Measurements from ENCODE around the gene DLX2.
"Not testable (repeated sequence)": the region's sequence is repeated elsewhere in the genome, so short reads cannot be mapped to it uniquely, and the experiment has no call there.

Gene DLX2

DNA sequence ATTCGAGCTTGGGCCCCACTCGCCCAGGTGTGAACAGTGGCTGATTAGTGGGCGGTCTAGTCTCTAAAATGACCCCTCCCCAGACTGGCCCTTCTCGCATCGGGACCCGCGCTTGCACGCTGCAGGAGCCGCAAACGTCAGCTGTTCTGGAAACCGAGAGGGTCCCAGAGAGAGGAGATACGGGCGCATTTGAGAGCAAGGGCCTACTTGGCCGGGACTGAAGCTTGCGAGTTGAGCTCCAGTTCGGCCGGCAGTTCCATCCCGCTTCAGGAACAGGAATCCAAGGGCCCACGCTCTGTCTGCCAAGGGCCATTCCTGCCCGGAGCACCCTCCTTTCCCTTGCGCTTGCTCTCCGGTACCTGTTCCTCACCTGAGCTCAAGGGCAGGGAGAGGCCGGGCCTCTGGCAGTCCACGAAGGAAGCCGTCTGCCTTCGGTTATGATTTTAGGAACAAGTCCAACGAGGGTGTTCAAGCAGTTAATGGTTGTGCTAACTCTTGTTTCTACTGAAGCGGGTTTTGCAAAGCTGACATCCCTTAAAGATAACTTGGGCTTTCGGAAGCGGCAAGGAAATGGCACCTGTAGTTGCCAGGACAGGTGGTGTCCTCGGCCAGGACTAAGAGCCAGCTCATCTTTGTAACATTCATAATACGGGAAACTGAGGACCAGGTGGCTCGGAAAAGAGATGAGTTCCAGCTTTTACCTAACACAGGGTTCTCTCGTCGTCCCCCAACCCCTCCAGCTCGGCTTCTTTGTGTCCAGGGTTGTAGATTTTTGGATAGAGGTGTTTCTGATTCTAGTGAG lies 21.3 kb downstream of the DLX2 start:
- no peak for DNase-seq

DNA sequence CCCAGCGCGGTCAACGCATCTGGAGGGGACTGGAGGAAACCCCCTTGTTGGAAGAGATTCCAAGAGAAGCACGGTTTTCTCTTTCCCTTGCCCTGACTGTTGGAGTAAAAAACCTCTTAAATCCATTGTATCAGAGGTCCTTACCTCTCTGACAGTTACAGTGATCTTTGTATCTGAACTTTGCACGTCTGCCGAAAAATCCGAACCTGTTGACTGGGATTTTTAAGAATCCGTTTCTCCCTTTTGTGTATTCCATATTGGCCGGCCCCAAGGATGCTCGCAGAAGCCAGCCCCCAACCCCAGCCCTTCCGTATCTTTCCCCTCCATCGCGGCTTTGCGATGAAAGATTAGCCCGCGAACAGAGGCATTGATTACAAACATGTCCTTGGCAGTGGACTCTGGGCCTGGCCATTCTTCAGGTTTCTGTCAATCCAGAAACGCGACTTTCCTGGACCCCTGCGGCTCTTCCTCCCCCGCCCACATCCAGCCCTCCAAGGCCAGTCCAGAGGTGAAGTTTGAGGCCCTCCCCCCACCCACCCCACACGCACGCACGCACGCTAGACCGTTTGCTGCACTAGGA lies 22.0 kb downstream of the DLX2 start:
- no peak for DNase-seq

DNA sequence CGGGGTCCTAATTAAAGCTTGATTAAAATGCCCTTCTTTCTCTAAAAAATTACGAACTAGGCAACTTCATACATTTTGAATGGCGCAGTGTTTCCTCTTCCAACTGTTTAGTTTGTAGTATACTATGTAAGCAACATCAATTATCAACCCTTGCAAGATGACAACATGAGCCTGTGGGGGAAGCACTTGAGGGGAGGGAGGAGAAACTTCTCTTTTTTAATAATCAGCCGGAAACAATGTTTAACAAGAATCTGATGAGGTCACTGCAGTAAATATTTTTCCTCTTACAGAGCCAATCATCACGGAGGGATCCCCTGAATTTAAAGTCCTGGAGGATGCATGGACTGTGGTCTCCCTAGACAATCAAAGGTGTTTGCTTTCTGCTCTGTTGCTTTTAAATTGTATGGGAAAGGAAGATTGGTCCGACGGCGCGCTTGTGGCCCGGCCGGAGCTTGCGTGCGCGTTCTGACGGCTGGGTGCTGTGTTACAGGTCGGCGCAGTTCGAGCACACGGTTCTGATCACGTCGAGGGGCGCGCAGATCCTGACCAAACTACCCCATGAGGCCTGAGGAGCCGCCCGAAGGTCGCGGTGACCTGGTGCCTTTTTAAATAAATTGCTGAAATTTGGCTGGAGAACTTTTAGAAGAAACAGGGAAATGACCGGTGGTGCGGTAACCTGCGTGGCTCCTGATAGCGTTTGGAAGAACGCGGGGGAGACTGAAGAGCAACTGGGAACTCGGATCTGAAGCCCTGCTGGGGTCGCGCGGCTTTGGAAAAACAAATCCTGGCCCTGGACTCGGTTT lies 22.7 kb downstream of the DLX2 start:
- no peak for DNase-seq

DNA sequence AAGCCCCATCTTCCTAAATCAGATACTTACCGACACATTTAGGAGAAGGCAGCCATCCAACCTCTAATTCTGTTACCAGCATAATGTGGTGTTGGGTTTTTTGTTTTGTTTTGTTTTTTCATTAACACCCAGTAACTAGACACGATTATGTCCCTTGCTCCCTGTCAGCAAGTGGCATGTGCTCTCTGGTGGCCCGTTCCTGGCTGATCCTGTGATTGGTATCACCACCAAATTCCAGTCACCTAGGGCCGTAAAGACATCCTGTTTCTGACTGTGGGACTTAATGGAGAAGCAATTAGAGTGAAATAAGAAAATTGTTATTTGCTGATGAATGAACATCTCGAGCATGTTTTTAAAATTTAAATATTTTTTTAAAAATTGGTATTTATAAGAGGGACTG lies 23.3 kb downstream of the DLX2 start:
- DNase-seq, result no peak

DNA sequence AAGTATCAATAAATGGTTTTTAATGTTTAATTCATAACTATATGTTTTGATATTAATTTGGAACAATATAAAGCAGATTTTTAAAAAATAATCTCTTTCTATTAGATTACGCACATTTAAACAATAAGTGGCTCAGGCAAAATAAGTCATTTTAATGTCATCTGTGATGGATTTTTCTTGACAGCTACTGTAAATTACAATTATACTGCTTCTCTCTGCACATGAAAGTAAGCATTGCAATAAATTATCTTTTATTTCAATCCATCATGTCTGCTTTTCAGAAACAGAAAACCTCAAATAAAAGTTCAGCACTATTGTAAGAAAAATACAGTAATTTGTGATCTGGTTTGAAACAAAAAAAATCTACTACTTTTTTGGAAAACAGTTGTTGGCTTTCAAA lies 28.4 kb downstream of the DLX2 start:
- DNase-seq, result no peak

DNA sequence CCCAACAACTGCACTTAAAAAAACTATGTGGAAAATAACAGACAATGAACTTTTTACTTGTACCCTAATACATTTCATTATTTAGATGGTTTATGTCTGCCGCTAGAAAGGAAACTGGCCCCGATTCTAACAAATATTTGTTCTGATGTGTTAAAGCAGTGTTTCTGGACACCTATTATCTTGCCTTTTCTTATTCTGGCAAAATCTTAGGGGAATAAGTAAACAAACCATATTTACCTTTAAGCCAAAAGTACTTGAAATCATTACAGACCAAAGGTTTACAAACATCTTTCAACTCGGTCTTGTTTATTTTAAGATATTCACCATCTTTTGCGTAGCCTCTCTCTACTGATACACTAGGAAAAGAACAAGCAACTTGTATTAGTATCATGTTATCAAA lies 29.2 kb downstream of the DLX2 start:
- DNase-seq, result no peak

DNA sequence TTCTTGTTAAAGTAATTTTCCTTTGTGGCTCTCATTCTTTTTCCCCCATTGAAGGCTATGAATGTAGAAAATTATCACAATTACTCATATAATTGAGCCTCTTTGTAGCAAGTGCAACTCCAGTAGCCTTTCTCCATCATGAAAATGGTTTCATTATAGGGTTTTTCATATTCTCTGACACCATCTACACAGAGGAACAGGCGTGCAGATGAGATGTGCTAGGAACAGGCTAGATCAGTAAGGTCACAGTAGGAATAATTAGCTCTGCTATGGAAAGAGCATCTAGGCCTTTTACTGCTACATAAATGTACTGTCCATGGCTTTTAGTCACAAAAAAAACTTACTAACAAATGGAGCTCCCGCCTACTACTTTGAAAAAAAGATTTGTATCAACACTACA lies 30.0 kb downstream of the DLX2 start:
- DNase-seq, result no peak

DNA sequence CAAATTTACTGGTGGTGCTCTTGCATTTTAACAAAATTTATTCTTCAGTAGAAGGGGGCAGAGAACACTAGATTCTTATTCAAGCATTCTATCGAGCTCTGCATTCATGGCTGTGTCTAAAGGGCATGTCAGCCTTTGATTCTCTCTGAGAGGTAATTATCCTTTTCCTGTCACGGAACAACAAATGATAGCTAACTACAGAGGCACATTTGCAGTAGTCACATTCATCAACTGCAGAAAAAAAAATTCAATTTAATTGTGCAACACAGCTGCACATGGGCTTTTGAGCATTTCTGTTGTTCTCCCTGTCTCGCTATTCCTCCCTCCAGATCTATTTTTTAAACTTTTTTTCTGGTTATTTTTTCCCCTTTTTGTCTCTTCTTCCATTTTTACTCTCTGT lies 30.4 kb downstream of the DLX2 start:
- DNase-seq, result no peak

DNA sequence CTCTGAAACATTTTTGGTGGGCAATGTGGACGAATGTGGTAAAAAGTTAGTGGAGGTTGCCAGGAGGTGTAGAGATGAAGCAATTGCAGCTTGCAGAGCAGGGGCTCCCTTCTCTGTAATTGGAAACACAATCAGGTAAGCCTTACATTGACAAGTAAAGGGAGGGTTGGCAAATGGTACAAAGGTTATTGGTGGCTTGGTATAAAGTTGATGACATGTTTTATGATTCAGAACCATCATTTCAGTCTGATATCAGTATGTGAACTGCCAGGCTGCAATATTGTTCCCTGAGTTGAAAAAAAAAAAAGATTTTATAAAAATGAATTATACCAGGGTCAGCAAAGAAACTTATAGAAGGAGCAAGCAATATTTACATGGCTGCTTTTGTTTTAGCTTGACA lies 31.8 kb downstream of the DLX2 start:
- no peak for DNase-seq

DNA sequence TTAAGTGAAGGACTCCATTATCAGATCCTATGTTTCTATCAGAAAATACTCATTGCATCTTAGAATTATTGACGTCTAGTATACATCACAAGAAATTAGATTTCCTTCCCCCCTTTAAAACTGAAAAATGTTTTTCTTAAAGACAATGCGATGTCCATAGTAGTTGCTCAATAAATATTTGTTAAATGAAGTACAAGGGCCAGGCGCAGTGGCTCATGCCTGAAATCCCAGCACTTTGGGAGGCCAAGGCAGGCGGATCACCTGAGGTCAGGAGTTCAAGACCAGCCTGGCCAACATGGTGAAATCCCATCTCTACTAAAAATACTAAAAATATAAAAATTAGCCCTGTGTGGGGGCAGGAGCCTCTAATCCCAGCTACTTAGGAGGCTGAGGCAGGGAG lies 34.8 kb downstream of the DLX2 start:
- not testable (repeated sequence) for DNase-seq

DNA sequence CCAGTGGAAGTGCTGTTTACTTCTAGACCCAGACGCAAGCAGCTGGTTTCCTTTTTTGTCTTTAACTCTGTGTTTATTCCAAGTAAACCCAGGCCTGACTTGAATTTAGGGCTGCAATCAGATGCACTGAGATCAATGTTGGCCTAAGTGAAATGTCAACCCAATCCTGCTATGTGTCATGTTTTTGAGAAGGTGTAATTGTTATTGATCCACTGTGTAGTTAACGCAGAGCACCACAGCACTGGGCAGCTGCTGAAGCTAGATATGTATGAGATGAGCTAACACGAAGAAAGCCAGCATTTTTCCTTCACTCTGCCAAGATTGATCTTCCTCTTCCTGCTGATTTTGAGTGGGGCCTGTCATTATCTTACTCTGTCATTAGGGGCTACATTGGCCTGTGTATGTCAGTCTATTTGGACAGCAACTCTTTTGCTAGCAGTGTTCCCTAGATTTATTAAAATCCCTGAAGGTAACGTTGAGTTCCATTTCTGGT lies 36.3 kb downstream of the DLX2 start:
- DNase-seq, result no peak

DNA sequence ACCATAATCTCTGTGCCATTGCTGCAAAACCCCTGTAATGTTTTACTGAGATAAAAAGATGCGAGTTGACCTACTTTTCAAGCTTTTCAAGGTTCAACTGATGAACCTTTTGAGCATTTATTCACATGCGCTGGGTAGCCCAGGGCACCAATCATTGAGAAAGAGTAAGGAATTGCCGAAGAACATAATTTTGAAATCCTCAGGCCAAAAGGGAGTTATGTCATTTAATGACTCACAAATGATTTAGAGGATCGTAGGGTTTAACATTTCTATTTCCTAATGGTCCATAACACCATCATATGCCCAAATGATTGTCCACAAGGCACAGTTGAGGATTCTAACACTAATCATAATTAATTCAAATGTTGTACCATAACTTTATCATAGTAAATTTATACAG lies 37.6 kb downstream of the DLX2 start:
- no peak for DNase-seq

DNA sequence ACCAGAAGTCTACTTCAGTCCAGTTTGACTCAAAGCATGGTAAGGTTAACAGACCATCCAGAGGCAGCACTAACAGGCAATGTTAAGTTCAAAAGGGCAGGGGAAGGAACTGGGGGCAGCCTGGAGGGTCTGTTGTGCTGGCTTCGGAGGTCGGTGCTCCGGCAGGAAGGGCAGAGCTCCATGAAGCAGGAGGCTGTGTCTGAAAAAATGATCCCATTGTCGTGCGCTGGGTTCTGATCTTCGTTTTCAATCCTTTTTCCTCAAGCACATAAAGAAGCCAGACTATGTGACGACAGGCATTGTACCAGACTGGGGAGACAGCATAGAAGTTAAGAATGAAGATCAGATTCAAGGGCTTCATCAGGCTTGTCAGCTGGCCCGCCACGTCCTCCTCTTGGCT lies 39.3 kb downstream of the DLX2 start:
- no peak for DNase-seq

DNA sequence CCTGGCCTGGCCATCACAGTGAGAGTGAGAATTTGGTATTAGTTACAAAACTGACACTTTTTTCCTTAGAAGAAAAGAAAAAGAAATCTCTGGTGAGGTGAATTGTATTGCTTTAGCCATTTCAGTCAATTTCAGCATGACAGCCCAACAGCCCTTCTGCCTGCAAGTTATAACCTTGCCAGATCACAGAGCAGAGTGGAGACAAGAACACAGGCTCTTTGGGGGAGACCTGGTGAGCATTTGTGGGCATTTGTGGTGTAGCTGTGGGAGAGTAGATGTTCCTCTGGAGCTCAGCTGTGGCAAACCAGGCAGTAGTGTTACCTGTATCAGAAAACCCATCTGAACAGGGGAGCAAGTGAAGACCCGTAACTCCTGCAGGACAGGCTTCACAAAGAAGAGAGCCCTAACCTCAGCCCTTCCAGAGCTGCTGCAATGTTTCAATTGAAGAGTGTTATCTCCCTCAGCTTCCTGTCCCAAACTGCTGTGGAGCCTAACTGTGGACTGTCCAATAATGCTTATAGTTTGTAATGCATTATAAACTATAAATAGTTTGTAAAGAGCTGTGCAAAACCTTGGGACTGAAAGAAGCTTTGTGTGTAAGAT lies 40.2 kb downstream of the DLX2 start:
- DNase-seq, result no peak

DNA sequence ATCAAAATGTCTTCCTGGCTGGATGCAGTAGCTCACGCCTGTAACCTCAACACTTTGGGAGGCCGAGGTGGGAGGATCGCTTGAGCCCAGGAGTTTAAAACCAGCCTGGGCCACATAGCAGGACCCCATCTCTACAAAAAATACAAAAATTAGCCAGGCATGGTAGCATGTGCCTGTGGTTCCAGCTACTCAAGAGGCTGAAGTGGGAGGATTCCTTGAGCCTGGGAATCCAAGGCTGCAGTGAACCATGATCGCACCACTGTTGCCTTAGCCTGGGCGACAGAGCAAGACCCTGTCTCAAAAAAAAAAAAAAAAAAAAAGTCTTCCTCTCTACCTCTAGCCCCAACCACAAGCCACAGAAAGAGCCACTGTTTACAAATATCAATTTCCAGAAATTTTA lies 42.6 kb downstream of the DLX2 start:
- DNase-seq, result not testable (repeated sequence)

DNA sequence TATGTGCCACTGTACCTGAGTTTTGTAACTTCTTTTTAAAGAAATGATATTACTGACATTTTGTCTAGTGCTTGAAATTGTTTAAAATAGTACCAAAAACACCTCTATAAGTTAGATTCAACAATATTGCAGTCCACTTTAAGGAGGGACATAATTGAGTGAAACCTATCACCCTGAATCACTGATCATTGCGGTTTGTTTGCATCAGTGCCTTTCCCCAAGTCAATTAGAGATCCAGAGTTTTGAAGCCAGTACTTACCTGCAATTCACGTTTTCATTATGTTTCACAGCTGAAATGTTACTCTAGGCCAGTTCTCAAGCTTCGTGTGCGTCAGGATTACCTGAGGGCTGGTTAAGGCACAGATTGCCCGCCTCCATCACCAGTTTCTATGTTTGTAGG lies 44.0 kb downstream of the DLX2 start:
- no peak for DNase-seq

DNA sequence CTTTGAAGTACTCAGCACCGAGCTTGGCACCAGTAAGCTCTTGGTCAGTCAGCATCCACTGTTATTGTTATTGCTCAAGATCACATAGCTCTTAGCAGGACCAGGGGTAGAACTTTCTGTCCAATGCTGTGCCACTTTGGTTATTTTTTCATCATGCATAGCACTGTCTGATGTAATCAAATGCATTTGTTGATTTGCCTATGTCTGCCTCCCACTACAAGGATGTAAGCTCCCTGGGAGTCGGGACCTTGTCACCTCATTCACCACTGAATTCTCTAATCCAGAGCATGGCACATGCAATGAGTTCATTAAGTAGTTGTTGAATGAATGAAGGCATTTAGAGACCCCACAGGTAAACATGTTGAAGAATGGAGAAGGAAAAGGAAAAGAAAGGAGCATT lies 46.4 kb downstream of the DLX2 start:
- DNase-seq, result no peak

DNA sequence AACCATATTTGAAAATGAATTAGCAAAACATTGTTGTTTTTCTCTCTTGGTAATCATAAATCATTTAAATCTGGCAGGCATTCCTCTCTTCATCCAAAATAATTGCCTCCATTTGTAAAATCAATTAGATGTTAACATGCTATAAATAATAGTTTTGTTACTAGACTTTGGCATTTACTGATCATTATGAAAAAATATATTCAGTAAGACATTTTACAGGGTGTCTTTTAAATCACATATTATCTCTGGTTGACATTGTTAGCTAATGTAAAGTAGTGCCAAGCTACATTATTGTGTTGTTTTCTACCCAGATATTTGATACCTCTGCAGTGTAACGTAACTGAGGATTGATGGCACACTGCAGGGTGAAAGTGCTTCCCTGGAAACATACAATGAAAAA lies 49.2 kb downstream of the DLX2 start:
- DNase-seq, result no peak

DNA sequence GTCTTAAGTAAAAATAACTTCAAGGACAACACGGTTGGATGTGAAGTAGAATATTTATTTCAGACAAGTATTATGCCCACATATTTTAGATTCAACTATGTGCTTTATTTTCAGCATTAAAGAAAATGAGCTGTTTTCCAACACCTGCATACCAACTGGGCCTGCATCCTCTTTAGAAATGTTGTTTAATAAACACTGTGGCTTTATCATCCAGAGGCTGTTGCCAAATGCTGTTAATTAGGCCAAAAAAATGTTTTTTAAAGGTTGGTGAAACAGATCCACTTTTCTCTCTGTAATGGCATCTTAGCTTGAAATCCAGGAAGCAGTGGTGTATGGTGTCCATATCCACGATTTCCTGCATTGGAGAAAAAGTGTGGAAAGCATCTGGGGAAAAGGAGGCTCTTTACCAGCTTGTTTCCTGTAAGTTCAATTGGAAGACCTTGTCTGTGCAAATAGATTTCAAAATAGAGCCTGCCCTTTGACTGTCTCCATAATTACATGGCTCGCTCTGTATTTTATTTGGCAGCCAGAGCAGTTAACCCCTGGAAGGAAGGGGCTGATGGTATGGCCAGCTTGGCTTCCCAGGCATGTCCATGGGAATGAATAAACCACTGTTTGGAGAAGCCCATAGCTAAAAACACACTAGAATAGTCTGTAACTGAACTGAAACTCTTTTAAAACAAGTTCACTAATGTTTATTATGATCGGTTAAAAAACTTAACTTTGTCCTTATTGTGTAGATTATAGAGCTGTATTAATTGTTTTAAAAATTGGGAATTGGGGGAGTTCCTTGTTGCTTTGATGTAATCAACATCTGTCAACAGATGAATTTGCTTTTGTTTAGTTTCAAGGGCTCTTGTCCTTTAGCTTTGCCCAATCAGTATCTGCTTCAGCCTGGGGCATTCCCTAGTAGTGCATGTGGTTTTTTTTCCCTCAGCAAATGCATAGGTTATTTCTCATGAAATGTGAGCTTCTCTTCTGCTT lies 50.4 kb downstream of the DLX2 start:
- peak; percentile 23 for DNase-seq

DNA sequence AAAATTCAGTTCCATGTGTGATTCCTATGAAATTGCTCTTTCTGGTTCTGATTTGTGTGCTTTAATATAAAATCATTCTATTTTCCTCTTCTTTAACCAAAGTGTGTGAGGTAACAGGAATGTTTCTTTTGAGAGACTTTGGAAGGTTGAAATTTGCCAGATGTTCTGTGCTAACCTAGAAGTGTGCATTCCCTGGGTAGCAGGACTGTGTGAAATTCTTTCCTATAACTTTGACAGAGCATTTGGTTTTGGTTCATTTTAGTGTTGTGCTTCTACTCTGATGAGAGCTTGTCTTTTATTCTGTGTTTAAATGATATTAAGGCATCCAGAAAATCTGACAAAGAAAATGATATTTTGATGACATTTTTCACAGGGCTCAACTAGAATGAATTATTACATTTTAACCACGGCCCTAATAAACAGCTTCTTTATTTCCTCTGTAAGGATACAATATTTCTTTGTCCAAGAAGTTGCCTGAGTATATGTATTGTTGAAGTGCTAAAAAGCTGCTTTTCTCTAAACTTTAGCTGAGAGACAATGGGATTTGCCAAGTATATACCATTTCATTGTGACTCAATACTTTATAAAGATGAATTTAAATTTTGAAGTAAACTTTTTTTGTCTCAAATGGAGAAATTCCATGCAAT lies 52.1 kb downstream of the DLX2 start:
- no peak for DNase-seq

DNA sequence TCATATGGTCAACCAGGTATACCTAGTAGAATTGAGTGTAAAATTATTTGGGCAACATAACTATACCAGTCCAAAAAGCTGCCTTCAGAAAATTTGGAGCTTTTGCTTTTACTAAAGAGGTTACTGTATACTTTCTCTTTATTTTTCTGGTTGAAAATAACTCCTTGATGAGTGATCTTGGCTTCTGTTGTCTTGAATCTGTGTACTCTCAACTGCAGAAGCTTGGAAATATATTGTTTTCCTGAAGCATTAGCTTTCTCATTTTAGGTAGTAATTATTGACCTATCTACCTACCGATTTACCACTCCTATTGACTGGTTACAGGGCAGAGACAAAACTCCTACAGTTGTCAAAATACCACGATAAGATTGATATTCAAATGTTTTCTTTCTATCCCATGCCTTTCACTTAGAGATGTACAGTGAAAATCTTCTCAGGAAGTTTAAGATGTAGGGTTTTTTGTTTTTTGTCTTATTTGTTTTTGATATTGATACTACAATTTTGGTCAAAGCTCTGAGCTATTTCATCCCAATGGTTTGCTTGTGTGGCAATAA lies 53.1 kb downstream of the DLX2 start:
- no peak for DNase-seq
